OCI-LY1 (cell line): ENCODE data around the gene FXYD1.

ENCODE experiments used
- H2AFZ ChIP-seq: fragments of 200-600 bp; sonication (generic), shearing (Covaris generic); 2 replicates; pipeline ENCODE4 v1.6.0; 2014; ENCODE audit warnings: antibody characterized with exemption, mild to moderate bottlenecking, low read length
- H3F3A ChIP-seq: fragments of 200-600 bp; sonication (generic), shearing (Covaris generic); 2 replicates; pipeline ENCODE4 v1.6.0; 2014; ENCODE audit warnings: mild to moderate bottlenecking, antibody characterized with exemption, low read length, moderate library complexity; ENCODE audit not compliant: insufficient read depth
- H3K27ac ChIP-seq: fragments of 200-600 bp; sonication (generic); 2 replicates; pipeline ENCODE4 v1.5.1; 2014; ENCODE audit warnings: low read length, mixed run types, mild to moderate bottlenecking, low read depth; ENCODE audit not compliant: poor library complexity, severe bottlenecking
- H3K27me3 ChIP-seq: fragments of 200-600 bp; sonication (generic); 2 replicates; pipeline ENCODE4 v1.6.0; 2014; ENCODE audit warnings: antibody characterized with exemption, mild to moderate bottlenecking, low read length, moderate library complexity; ENCODE audit not compliant: insufficient read depth
- H3K36me3 ChIP-seq: fragments of 200-600 bp; sonication (generic); 2 replicates; pipeline ENCODE4 v1.6.1; 2014; ENCODE audit warnings: mild to moderate bottlenecking, antibody characterized with exemption, low read length, moderate library complexity, mixed read lengths; ENCODE audit not compliant: insufficient read depth
- H3K4me1 ChIP-seq: fragments of 200-600 bp; sonication (generic); 2 replicates; pipeline ENCODE4 v1.5.1; 2014; ENCODE audit warnings: mild to moderate bottlenecking, low read length, moderate library complexity; ENCODE audit not compliant: insufficient read depth, severe bottlenecking
- H3K4me2 ChIP-seq: fragments of 200-600 bp; sonication (generic), shearing (Covaris generic); 2 replicates; pipeline ENCODE4 v1.6.1; 2014; ENCODE audit warnings: low read length
- H3K4me3 ChIP-seq: fragments of 200-600 bp; sonication (generic); 2 replicates; pipeline ENCODE4 v1.5.1; 2014; ENCODE audit warnings: low read length, low read depth, mild to moderate bottlenecking, mixed read lengths; ENCODE audit not compliant: poor library complexity, severe bottlenecking
- H3K79me2 ChIP-seq: fragments of 200-600 bp; shearing (Covaris generic); 2 replicates; pipeline ENCODE4 v1.6.1; 2016; ENCODE audit warnings: mixed run types, low read length, mixed read lengths; ENCODE audit not compliant: insufficient read depth
- H3K9ac ChIP-seq: fragments of 200-600 bp; sonication (generic), shearing (Covaris generic); 2 replicates; pipeline ENCODE4 v1.6.1; 2014; ENCODE audit warnings: mild to moderate bottlenecking, low read length, mixed read lengths
- H3K9me2 ChIP-seq: fragments of 200-600 bp; sonication (generic), shearing (Covaris generic); 2 replicates; pipeline ENCODE4 v1.6.1; 2014; ENCODE audit warnings: low read depth, mild to moderate bottlenecking, low read length, mixed read lengths
- H3K9me3 ChIP-seq: fragments of 200-600 bp; shearing (Covaris generic); 2 replicates; pipeline ENCODE4 v1.6.1; 2014; ENCODE audit warnings: low read length, mixed read lengths
- H4K20me1 ChIP-seq: fragments of 200-600 bp; sonication (generic), shearing (Covaris generic); 2 replicates; pipeline ENCODE4 v1.6.0; 2016; ENCODE audit warnings: mild to moderate bottlenecking, low read length; ENCODE audit not compliant: insufficient read depth
- EZH2 ChIP-seq: fragments of 200-600 bp; sonication (generic), shearing (Covaris generic); IDR thresholded peaks from 2 replicates; pipeline ENCODE4 v1.8.0; 2017; ENCODE audit warnings: borderline replicate concordance, mixed run types, mild to moderate bottlenecking, antibody characterized with exemption, low read length, moderate library complexity, mixed read lengths
- TF ChIP-seq, protein P1 (sequence below): fragments of 200-600 bp; sonication (generic), shearing (Covaris generic); IDR thresholded peaks from 2 replicates; pipeline ENCODE4 v1.5.1; 2017; ENCODE audit warnings: mild to moderate bottlenecking, antibody characterized with exemption, low read length, moderate library complexity, mixed read lengths

The FXYD1 gene

DNA sequence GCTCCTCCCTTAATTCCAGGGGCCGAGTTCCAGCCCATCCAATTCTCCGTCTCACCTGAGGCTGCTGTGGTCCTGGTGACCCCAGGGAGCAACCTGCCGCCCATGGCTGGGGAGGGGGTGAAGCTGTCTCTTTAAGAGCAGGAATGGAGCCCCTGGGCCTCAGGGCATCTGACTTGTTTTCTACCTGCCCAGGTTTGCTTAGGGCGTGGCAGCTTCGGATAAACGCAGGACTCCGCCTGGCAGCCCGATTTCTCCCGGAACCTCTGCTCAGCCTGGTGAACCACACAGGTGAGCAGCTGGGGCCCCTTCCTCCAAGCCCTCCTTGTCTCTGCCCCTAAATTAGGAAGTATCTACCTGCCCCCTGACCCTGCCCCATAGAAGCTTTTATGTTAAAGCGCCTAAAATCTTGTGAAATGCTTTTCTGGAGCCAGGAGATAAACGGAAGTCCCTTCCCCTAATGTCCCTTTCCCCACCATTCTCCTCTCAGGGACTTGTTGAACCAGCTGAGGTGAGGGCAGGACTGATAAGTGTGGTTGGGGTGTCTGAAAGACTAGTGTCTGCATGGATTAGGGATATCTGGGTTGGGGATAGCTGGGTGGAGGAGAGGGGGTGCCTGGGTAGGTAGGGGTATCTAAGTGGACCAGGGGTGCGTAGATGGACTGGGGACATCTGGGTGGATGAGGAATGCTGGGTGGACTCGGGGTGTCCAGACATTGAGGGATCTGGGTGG lies 22.4 kb upstream of the FXYD1 start:
- Histone ChIP-seq H3K79me2 (no peaks in the 10 kb centered on the region), H4K20me1 (no peaks in the 10 kb centered on the region), H3K4me3 (no peak overlapping the region), H3K4me1 (no peaks in the 10 kb centered on the region), H3K9me2 (no peaks in the 10 kb centered on the region), H3K9me3 (no peaks in the 10 kb centered on the region), H3K36me3 (no peaks in the 10 kb centered on the region), H3K4me2 (no peak overlapping the region), H3K27ac (no peak overlapping the region), H3K27me3 (no peaks in the 10 kb centered on the region; the same call in 1 of the 2 replicates), H3F3A (no peaks in the 10 kb centered on the region), H2AFZ (no peak overlapping the region), H3K9ac (no peak overlapping the region)
- TF ChIP-seq EZH2: no peak
- TF ChIP-seq, protein P1, sequence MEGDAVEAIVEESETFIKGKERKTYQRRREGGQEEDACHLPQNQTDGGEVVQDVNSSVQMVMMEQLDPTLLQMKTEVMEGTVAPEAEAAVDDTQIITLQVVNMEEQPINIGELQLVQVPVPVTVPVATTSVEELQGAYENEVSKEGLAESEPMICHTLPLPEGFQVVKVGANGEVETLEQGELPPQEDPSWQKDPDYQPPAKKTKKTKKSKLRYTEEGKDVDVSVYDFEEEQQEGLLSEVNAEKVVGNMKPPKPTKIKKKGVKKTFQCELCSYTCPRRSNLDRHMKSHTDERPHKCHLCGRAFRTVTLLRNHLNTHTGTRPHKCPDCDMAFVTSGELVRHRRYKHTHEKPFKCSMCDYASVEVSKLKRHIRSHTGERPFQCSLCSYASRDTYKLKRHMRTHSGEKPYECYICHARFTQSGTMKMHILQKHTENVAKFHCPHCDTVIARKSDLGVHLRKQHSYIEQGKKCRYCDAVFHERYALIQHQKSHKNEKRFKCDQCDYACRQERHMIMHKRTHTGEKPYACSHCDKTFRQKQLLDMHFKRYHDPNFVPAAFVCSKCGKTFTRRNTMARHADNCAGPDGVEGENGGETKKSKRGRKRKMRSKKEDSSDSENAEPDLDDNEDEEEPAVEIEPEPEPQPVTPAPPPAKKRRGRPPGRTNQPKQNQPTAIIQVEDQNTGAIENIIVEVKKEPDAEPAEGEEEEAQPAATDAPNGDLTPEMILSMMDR: no peak

DNA sequence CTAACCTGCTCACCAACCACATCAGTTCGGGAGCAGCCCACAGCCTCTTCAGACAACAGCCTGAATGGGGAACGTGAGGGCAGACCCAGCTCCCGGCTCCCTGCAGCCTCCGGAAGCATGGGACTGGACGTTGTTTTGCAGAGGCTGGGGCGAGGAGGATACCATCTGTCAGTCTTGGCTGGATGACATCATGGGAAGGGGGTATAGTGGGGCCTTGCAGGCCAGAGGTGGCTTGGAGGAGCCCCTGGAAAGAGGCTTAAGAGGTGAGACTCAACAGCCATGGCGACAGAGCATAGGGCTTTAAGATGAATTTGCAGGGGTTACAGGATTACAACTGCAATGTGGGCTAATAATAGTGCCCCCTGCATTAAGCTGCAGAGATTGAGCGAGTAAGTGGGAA lies 21.5 kb upstream of the FXYD1 start:
- Histone ChIP-seq H3F3A (no peaks in the 10 kb centered on the region), H3K4me2 (no peak overlapping the region), H4K20me1 (no peaks in the 10 kb centered on the region), H2AFZ (no peak overlapping the region), H3K9me3 (no peaks in the 10 kb centered on the region), H3K4me3 (no peak overlapping the region), H3K9me2 (no peaks in the 10 kb centered on the region), H3K27me3 (no peaks in the 10 kb centered on the region; the same call in 1 of the 2 replicates), H3K36me3 (no peaks in the 10 kb centered on the region), H3K27ac (no peak overlapping the region), H3K4me1 (no peaks in the 10 kb centered on the region), H3K9ac (no peak overlapping the region), H3K79me2 (no peaks in the 10 kb centered on the region)
- no peak for TF ChIP-seq EZH2
- TF ChIP-seq, protein P1: no peak

DNA sequence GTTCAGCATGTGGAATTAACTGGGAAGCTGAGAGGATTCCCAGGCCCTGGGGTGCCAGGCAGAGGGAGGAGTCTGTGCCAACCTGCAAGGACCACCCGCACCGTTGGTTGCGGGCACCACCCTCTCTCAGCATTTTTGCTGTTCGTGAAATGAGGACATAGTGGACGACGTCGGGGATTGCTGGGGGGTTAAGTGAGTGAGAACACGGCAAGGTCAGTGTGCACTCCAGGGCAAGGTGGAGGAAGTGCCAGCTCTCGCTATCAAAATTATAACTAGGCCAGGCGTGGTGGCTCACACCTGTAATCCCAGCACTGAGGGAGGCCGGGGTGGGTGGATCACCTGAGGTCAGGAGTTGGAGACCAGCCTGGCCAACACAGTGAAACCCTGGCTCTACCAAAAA lies 20.8 kb upstream of the FXYD1 start:
- no peak overlapping the region for H3K27ac ChIP-seq
- TF ChIP-seq EZH2: no peak
- TF ChIP-seq, protein P1: no peak
- no peaks in the 10 kb centered on the region for H3K9me2 ChIP-seq
- H3F3A ChIP-seq: no peaks in the 10 kb centered on the region
- no peaks in the 10 kb centered on the region for H4K20me1 ChIP-seq
- H2AFZ ChIP-seq: no peak overlapping the region
- H3K4me1 ChIP-seq: no peaks in the 10 kb centered on the region
- H3K4me2 ChIP-seq: no peak overlapping the region
- no peaks in the 10 kb centered on the region for H3K9me3 ChIP-seq
- H3K4me3 ChIP-seq: no peak overlapping the region
- H3K9ac ChIP-seq: no peak overlapping the region
- no peaks in the 10 kb centered on the region for H3K79me2 ChIP-seq
- H3K36me3 ChIP-seq: no peaks in the 10 kb centered on the region
- H3K27me3 ChIP-seq: no peaks in the 10 kb centered on the region; the same call in 1 of the 2 replicates
